Astrocyte of the spinal cord (primary cell): ENCODE results near the gene SERP2.

ENCODE experiments used
- DNase-seq: peaks from one replicate; pipeline ENCODE4 v3.0.0; 2011; ENCODE audit warnings: low read depth, low spot score
- H3K4me3 ChIP-seq: 2 replicates; pipeline ENCODE4 v1.5.1; 2011; ENCODE audit warnings: low read depth, mild to moderate bottlenecking, low read length, moderate library complexity
- in situ Hi-C: cut with HindIII; loops from 2 replicates; pipeline ENCODE4 v1.10.0; 2017; ENCODE audit warnings: low sequenced_read_pairs
- TF ChIP-seq, protein P1 (sequence below): IDR thresholded peaks from 2 replicates; pipeline ENCODE4 v1.5.1; 2012; ENCODE audit warnings: low read depth, mild to moderate bottlenecking, low read length, inconsistent platforms

The SERP2 gene

GRCh38 chr13:44410328-44410859 is 36.8 kb downstream of the SERP2 start:
- DNase-seq = no peak
- no peak overlapping the region for H3K4me3 ChIP-seq
- in situ Hi-C loops = no loop called here
- TF ChIP-seq, protein P1, sequence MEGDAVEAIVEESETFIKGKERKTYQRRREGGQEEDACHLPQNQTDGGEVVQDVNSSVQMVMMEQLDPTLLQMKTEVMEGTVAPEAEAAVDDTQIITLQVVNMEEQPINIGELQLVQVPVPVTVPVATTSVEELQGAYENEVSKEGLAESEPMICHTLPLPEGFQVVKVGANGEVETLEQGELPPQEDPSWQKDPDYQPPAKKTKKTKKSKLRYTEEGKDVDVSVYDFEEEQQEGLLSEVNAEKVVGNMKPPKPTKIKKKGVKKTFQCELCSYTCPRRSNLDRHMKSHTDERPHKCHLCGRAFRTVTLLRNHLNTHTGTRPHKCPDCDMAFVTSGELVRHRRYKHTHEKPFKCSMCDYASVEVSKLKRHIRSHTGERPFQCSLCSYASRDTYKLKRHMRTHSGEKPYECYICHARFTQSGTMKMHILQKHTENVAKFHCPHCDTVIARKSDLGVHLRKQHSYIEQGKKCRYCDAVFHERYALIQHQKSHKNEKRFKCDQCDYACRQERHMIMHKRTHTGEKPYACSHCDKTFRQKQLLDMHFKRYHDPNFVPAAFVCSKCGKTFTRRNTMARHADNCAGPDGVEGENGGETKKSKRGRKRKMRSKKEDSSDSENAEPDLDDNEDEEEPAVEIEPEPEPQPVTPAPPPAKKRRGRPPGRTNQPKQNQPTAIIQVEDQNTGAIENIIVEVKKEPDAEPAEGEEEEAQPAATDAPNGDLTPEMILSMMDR = no peak

- H3K4me3 ChIP-seq = no peak overlapping the region
- in situ Hi-C loops = no loop called here
- DNase-seq = no peak
- TF ChIP-seq, protein P1 = no peak
These were observed 38.2 kb downstream of the SERP2 start for GRCh38 chr13:44411841-44412240.

- TF ChIP-seq, protein P1 = no peak
- no peak overlapping the region for H3K4me3 ChIP-seq
- DNase-seq = no peak
- in situ Hi-C loops = no loop called here
These were observed 38.8 kb downstream of the SERP2 start for GRCh38 chr13:44412346-44412935.

GRCh38 chr13:44413095-44413494 is 39.5 kb downstream of the SERP2 start:
- DNase-seq = no peak
- no peak overlapping the region for H3K4me3 ChIP-seq
- in situ Hi-C loops = no loop called here
- TF ChIP-seq, protein P1 = no peak

GRCh38 chr13:44414716-44415115 is 41.1 kb downstream of the SERP2 start:
- no peak for DNase-seq
- TF ChIP-seq, protein P1 = no peak
- no peak overlapping the region for H3K4me3 ChIP-seq
- in situ Hi-C loops = no loop called here

GRCh38 chr13:44415815-44416214 is 42.2 kb downstream of the SERP2 start:
- TF ChIP-seq, protein P1 = no peak
- H3K4me3 ChIP-seq = no peak overlapping the region
- DNase-seq = no peak
- in situ Hi-C loops = no loop called here

- no peak overlapping the region for H3K4me3 ChIP-seq
- TF ChIP-seq, protein P1 = no peak
- in situ Hi-C loops = no loop called here
- no peak for DNase-seq
These were observed 42.7 kb downstream of the SERP2 start for GRCh38 chr13:44416301-44416700.
